Skeletal muscle tissue (tissue), 4 donors: ENCODE data around the gene BMAL2. TPM values are rescaled to one million over a fixed set of nuclear protein-coding genes. Genes with fewer than 3 reads are reported as not detected.
A peak's percentile ranks its signal among the peaks of the same experiment; 100 is the strongest.

Source experiments
- H3K27ac ChIP-seq: one replicate; pipeline ENCODE4 v1.7.0; 2013; ENCODE audit warnings: mild to moderate bottlenecking, low read depth, low read length, inconsistent platforms
- H3K27me3 ChIP-seq, 3 donors: one replicate each; pipeline ENCODE4 v1.7.0; 2013; ENCODE audit warnings: low read length in 3 of 3; ENCODE audit not compliant: control insufficient read depth in 3 of 3, insufficient read depth in 3 of 3
- H3K36me3 ChIP-seq, 3 donors: one replicate each; pipeline ENCODE4 v1.7.0; 2013; ENCODE audit warnings: low read length in 3 of 3; ENCODE audit not compliant: control insufficient read depth in 3 of 3, insufficient read depth in 3 of 3
- H3K4me1 ChIP-seq, 3 donors: one replicate each; pipeline ENCODE4 v1.7.0; 2013; ENCODE audit warnings: low read length in 3 of 3, mild to moderate bottlenecking in 3 of 3; ENCODE audit not compliant: control insufficient read depth in 3 of 3, insufficient read depth in 3 of 3
- H3K4me3 ChIP-seq, 3 donors: one replicate each; pipeline ENCODE4 v1.7.0; 2013; ENCODE audit warnings: low read length in 3 of 3
- H3K9ac ChIP-seq, 3 donors: one replicate each; pipeline ENCODE4 v1.7.0; 2013; ENCODE audit warnings: low read length in 3 of 3, mild to moderate bottlenecking in 3 of 3, moderate library complexity in 2 of 3, low read depth in 1 of 3
- H3K9me3 ChIP-seq, 3 donors: one replicate each; pipeline ENCODE4 v1.7.0; 2013; ENCODE audit warnings: low read length in 3 of 3; ENCODE audit not compliant: control insufficient read depth in 3 of 3
- total RNA-seq: library from RNA; depleted of rRNA; stranded (reverse); fragments of >200 nt; gene quantifications from one replicate; pipeline ENCODE4 v1.2.3, GENCODE V29; 2014
- donor health status: Osteomylitis.

Gene BMAL2
- total RNA-seq, result 1.6 TPM

DNA sequence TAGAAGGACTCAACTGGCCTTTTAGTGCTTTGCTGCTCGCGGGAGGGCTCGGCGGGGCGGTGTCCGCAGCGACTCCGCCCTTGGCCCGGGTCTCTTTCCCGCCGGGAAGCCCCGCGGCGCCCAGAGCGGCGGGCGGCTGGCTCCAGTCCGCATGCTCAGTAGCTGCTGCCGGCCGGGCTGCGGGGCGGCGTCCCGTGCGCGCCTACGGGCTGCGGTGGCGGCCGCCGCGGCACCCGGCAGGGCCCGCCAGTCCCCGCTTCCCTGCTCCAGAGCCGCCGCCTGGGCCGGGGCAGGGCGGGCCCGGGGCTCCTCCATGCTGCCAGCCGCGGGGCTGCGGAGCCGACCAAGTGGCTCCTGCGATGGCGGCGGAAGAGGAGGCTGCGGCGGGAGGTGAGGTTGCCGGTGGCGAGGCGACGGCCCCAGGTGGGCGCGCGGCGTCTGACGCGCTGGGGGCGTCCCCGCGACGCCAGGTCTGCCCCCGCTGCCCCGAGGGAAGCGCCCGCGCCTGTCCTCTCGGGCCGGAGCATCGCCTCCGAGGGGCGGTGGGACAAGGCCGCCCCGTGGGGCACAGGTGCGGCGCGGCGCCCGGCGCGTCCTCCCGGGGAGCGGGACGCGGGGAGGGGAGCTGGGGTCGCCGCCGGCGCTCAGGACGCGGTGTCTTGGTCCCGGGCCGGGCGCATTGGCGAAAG, at the start of gene BMAL2:
TSS of gene BMAL2 (plus strand) at position 123 of the 689 bp plus-strand sequence. CDS start at position 360, 237 bp downstream.
- H3K36me3 ChIP-seq, result no peaks in the 10 kb centered on the region
- H3K9me3 ChIP-seq, result no peaks in the 10 kb centered on the region
- no peak within 1 kb of the TSS for H3K27ac ChIP-seq
- H3K4me3 ChIP-seq, result peak within 1 kb of the TSS; percentile 56 to 68 (median 60)
- H3K4me1 ChIP-seq, result peaks cover 8 to 18% (median 9%) of the 10 kb centered on the region in 3 donors
- H3K9ac ChIP-seq, result peak within 1 kb of the TSS; percentile 59 to 62 (median 61)
- peaks cover 6 to 30% (median 30%) of the 10 kb centered on the region in 3 donors for H3K27me3 ChIP-seq

- Histone ChIP-seq H3K27me3 (no peaks in the 10 kb centered on the region), H3K9ac (no peak overlapping the region), H3K36me3 (no peaks in the 10 kb centered on the region), H3K9me3 (no peaks in the 10 kb centered on the region), H3K4me1 (peaks cover 2 to 5% (median 3%) of the 10 kb centered on the region in 3 donors), H3K4me3 (no peak overlapping the region), H3K27ac (peak overlapping the region; percentile 1)
Measured at GRCh38 chr12:27284021-27284420, 48.6 kb upstream of the BMAL2 start.

DNA sequence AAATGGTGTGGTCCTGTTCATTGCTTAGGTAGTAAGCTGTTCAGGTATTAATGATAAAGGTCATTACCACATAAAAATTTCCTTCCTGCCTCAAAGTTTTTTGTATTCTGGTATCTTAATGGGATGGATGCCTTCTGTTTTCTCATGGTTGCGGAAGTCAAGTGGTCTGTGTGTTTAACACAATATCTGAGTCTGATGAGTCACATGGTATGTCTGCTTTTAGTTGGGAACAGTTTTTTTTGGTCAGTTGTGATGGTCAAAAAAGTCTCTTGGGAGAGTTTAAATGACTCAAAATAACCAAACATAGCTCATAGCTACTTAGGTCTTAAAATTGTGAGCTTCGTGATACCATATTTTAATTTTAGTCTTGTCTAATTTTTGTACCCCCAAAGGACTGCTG, 47.9 kb upstream of the BMAL2 start:
- Histone ChIP-seq H3K9ac (no peak overlapping the region), H3K4me1 (peaks cover 2 to 5% (median 3%) of the 10 kb centered on the region in 3 donors), H3K4me3 (no peak overlapping the region)

GRCh38 chr12:27285403-27285802, 47.2 kb upstream of the BMAL2 start:
- Histone ChIP-seq H3K36me3 (no peaks in the 10 kb centered on the region), H3K4me3 (peak overlapping the region in 1 of 3 donors; percentile 24), H3K9ac (no peak overlapping the region), H3K9me3 (no peaks in the 10 kb centered on the region), H3K27ac (peak overlapping the region; percentile 14), H3K27me3 (no peaks in the 10 kb centered on the region), H3K4me1 (peaks cover 1 to 5% (median 2%) of the 10 kb centered on the region in 3 donors)

More for the DNA sequence above, 47.9 kb upstream of the BMAL2 start:
- Histone ChIP-seq H3K27me3 (no peaks in the 10 kb centered on the region), H3K36me3 (no peaks in the 10 kb centered on the region), H3K27ac (peak overlapping the region; percentile 1), H3K9me3 (no peaks in the 10 kb centered on the region)

DNA sequence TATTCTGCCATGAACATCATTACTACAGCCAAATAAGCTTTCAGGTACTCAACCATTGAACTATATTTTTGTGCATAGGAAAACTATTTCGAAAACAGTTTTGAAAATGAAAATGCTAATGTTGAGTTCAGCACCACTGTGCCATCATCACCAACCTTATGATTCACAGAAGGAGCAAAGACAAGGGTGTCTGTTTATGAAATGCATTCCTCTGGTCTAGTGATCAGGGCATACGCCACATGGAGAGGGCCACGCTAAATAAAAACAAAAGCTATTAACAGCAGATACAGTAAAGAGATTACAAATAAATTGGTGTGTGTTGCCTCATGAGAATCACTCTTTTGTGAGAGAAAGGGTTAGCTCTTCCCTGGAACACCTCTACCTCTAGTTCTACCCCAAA, 43.2 kb upstream of the BMAL2 start:
- H3K9ac ChIP-seq, result no peak overlapping the region
- no peak overlapping the region for H3K27ac ChIP-seq
- H3K9me3 ChIP-seq, result no peaks in the 10 kb centered on the region
- H3K4me3 ChIP-seq, result no peak overlapping the region
- no peaks in the 10 kb centered on the region for H3K36me3 ChIP-seq
- peaks cover 0 to 7% (median 5%) of the 10 kb centered on the region in 3 donors for H3K4me1 ChIP-seq
- no peaks in the 10 kb centered on the region for H3K27me3 ChIP-seq

DNA sequence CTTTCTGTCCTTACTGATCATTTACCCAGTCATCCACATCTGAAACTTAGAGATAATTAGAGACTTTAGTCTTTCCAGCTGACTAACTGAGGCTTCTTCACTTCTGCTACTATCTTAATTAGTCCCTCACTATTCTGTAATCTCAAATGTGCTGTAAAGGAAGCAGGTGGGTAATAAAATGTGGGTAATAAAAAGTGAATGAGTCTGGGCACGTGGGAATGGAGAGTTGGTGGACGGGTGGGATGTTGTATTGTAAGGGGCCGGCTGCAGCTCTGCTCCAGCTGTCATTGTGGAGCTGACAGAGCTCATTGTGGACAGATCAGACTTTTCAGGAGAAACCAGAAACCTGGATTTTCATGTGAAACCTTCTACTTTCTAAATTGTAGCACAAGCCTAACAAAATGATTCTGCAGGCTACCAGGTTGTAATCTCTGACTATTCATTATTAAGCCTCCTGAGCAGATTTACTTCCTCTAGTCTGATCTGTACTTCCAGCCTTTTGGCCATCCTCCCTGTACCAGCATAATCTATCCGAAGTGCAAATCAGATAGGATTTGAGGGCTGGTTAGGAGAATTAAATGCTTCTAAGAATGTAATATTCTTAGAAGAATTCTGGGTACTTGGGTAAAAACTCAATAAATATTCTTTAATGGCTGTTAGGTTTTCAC, 42.0 kb upstream of the BMAL2 start:
- Histone ChIP-seq H3K4me3 (no peak overlapping the region), H3K9ac (no peak overlapping the region), H3K27me3 (no peaks in the 10 kb centered on the region), H3K9me3 (no peaks in the 10 kb centered on the region), H3K27ac (no peak overlapping the region), H3K36me3 (no peaks in the 10 kb centered on the region), H3K4me1 (peaks cover 2 to 7% (median 4%) of the 10 kb centered on the region in 3 donors)

- Histone ChIP-seq H3K9ac (no peak overlapping the region), H3K27ac (no peak overlapping the region), H3K9me3 (no peaks in the 10 kb centered on the region), H3K4me3 (no peak overlapping the region), H3K4me1 (peaks cover 0 to 7% (median 4%) of the 10 kb centered on the region in 3 donors), H3K36me3 (no peaks in the 10 kb centered on the region), H3K27me3 (no peaks in the 10 kb centered on the region)
Measured at GRCh38 chr12:27291862-27292261, 40.8 kb upstream of the BMAL2 start.

DNA sequence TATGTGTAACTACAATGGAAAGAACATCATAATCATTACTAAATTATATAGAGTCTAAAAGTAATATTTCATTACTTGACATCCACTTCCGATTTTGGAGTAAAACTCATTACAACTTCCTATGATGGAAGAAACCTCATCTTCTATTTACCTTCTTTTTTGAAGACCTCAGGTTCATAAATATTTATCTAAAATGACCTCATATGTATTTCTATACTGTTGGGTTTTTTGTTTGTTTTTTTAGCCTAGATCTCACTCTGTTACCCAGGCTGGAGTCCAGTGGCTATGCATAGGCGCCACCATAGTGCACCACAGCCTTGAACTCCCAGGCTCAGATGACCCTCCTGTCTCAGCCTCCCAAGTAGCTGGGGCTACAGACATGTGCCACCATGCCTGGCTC, 39.9 kb upstream of the BMAL2 start:
- Histone ChIP-seq H3K4me1 (peaks cover 0 to 7% (median 4%) of the 10 kb centered on the region in 3 donors), H3K27me3 (no peaks in the 10 kb centered on the region), H3K4me3 (no peak overlapping the region), H3K27ac (no peak overlapping the region), H3K9ac (no peak overlapping the region), H3K9me3 (no peaks in the 10 kb centered on the region), H3K36me3 (no peaks in the 10 kb centered on the region)

DNA sequence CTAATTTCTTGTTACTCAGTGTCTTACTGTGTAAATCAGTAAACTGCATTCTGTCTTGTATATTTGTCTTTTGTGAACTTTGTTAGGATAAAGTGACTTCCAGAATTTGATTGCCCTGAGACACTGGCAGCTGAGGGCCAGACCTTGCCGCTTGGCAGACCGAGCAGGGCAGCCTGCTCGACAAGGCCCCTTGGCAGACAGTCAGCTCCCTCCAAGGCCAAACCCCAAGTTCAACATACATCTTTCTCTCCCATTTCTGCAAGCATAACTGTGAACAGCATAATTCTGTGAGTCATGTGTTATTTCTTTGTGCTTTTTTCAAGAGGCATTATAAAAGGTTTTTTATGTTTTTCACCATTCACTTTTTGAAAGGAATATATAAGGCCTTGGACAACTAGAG, 39.2 kb upstream of the BMAL2 start:
- no peak overlapping the region for H3K9ac ChIP-seq
- H3K27ac ChIP-seq, result no peak overlapping the region
- H3K4me1 ChIP-seq, result peaks cover 0 to 7% (median 4%) of the 10 kb centered on the region in 3 donors
- no peak overlapping the region for H3K4me3 ChIP-seq
- no peaks in the 10 kb centered on the region for H3K9me3 ChIP-seq
- H3K36me3 ChIP-seq, result no peaks in the 10 kb centered on the region
- no peaks in the 10 kb centered on the region for H3K27me3 ChIP-seq

DNA sequence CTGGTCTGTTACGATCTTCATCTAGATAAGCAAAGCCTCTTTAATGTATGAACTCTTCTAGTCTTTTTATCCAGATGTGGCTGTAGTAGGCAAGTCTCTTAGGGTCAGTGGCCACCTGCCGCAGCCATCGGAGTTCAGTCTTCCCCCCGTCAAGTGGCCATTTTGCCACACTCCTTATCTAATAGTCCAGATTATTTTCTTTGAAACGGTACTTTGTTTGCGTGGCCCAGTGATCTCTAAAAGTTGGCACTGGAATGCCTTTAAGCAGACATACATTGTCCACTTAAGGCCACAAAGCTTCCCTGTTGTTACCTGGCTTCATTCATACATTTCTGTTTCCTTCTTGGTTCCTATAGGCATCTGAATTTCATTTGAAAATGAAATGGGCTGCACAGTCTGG, 36.0 kb upstream of the BMAL2 start:
- H3K9ac ChIP-seq, result no peak overlapping the region
- H3K27me3 ChIP-seq, result no peaks in the 10 kb centered on the region
- no peaks in the 10 kb centered on the region for H3K9me3 ChIP-seq
- H3K27ac ChIP-seq, result no peak overlapping the region
- H3K4me1 ChIP-seq, result peaks cover 0 to 7% (median 4%) of the 10 kb centered on the region in 3 donors
- no peak overlapping the region for H3K4me3 ChIP-seq
- peaks cover 0 to 4% (median 3%) of the 10 kb centered on the region in 3 donors for H3K36me3 ChIP-seq
